GM10266 (cell line): ENCODE data around the gene C14orf132.

Source experiments
- DNase-seq: peaks from one replicate; pipeline ENCODE4 v3.0.0; 2012; ENCODE audit errors: extremely low spot score
- CTCF ChIP-seq: IDR thresholded peaks from 2 replicates; pipeline ENCODE4 v1.5.1; 2012; ENCODE audit warnings: mild to moderate bottlenecking, low read depth; ENCODE audit not compliant: control insufficient read depth, insufficient read depth; ENCODE audit errors: missing control alignments

C14orf132 gene

GRCh38 chr14:96089401-96089800 is 50.2 kb downstream of the C14orf132 start:
- TF ChIP-seq CTCF: no peak
- DNase-seq: no peak

GRCh38 chr14:96090441-96091148 is 51.4 kb downstream of the C14orf132 start:
- no peak for DNase-seq
- TF ChIP-seq CTCF: no peak

GRCh38 chr14:96091149-96091693 is 52.1 kb downstream of the C14orf132 start:
- no peak for DNase-seq
- no peak for TF ChIP-seq CTCF

- TF ChIP-seq CTCF: no peak
- no peak for DNase-seq
These were observed 52.8 kb downstream of the C14orf132 start for GRCh38 chr14:96091941-96092411.

- TF ChIP-seq CTCF: no peak
- no peak for DNase-seq
These were observed 53.8 kb downstream of the C14orf132 start for GRCh38 chr14:96092936-96093335.

- DNase-seq: no peak
- TF ChIP-seq CTCF: no peak
These were observed 55.0 kb downstream of the C14orf132 start for GRCh38 chr14:96094211-96094610.

- TF ChIP-seq CTCF: no peak
- no peak for DNase-seq
These were observed 55.5 kb downstream of the C14orf132 start for GRCh38 chr14:96094656-96095055.
